ENCODE measurements around the gene ZDHHC22. TPM values are rescaled to one million over a fixed set of nuclear protein-coding genes. Genes with fewer than 3 reads are reported as not detected.

Gene ZDHHC22
- total RNA-seq, 2 donors from 2014 or later = not detected

DNA sequence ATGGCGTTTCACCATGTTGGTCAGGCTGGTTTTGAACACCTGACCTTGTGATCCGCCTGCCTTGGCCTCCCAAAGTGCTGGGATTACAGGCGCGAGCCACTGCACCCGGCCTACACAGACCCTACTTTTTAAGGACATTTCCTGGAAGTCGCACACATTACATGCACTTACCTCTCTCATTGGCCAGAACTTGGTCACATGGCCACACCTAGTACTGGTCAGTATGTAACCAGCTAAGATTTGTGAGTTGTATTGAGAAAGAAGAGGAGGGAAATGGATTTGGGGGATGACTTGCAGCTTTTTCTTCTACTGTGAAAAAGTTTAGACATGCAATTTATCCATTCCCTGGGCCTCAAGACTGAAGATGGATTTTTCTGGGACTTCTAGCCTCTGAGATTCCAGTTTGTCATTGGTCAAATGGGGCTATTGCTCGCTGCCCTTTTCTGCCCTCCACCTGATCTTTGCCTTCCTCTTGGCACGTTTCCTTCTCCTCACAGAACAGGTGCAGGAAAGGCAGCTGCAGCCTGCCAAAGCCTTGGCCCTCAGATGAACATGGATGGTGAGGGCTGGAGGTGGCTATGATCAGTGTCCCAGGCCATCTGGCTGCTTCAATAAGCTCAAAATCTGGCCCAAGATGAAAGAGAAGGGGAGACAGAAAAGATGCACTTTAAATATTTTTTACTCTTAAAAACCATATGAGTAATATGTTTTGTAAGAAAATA lies 7.1 kb upstream of the ZDHHC22 start:
- DNase-seq (ENCODE audit: low spot score) = no peak
- H3K9me3 Mint-ChIP-seq = no peaks in the 10 kb centered on the region
- no peak overlapping the region for H3K4me3 Mint-ChIP-seq
- no peak for ATAC-seq
- no peak overlapping the region for H3K27ac Mint-ChIP-seq
- no peaks in the 10 kb centered on the region for H3K4me1 Mint-ChIP-seq (ENCODE audit: low read depth in 2 of 2)
- no peaks in the 10 kb centered on the region for H3K36me3 Mint-ChIP-seq
- H3K27me3 Mint-ChIP-seq = peaks cover 30 to 60% of the 10 kb centered on the region in 2 donors

DNA sequence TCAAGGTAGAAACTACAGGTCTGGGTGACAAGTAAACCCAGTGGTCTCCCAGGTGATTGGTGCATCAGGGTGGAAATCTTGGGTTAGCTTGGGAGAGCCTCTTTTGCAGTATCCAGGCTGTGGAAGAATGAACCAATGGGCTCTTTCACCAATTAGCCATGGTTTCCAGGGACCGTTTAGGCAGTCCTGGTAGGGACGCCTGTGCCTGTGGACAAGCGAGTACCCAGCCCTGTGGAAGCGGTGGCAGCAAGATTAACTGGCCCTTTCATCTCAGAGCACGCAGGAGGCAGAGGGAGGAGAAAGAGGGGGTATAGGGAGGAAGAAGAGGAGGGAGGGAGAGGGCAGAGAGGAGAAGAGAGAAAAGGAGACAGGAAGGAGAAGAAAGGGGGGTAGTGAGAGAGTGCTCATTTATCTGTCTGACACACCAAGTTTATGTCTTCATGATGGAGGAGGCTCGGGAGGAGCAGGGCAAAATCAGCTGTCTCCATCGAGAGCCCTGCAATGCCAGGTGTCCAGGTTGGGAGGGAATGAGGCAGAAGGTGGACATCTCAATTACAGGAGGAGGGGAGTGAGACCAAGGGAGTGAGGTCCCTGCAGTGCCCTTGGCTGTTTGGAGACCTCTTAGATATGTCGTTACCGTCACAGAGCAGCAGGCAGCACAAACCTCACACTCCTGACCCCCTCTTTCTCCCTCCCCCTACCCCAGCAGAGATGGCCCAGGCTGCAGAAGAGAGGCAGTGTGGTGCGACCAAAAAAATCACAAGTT lies 4.6 kb upstream of the ZDHHC22 start:
- Mint-ChIP-seq H3K27me3 (peaks cover 41 to 67% of the 10 kb centered on the region in 2 donors), H3K4me1 (ENCODE audit: low read depth in 2 of 2) (no peaks in the 10 kb centered on the region), H3K4me3 (no peak overlapping the region), H3K36me3 (no peaks in the 10 kb centered on the region), H3K27ac (no peak overlapping the region), H3K9me3 (no peaks in the 10 kb centered on the region)
- DNase-seq (ENCODE audit: low spot score) (peak; percentile 40), ATAC-seq (peak in 1 of 2 donors; percentile 54)

DNA sequence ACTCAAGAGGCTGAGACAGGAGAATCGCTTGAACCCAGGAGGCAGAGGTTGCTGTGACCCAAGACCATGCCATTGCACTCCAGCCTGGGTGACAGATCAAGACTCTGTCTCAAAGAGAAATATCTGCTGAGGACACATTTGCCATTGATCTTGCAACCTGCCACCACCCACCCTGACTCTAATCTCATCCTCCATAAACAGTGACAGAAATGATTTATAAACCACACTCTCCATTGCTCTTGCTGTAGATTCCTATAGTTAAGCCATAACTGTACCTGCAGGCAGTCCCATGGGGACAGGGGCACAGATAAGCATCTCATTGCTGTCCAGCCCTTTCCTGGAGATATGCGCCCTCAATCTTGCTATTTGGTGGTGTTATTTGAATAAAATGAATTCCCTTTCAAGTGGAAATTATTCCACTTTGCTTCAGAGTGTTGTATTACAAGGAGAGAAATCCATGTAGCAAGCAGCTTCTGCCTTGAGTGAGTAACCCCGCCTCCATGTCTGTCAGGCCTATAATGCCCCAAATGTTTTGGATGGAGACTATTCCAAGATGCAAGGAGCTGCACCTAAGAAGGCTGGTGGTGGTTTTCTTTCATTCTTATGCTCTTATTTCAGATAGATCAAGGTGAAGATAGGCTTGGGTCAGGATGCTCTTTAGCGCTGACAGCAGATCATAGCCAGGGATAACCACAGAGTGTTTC lies 3.0 kb upstream of the ZDHHC22 start:
- H3K4me1 Mint-ChIP-seq (ENCODE audit: low read depth in 2 of 2) = peaks cover 0 to 2% of the 10 kb centered on the region in 2 donors
- peaks cover 45 to 66% of the 10 kb centered on the region in 2 donors for H3K27me3 Mint-ChIP-seq
- H3K4me3 Mint-ChIP-seq = no peak overlapping the region
- no peaks in the 10 kb centered on the region for H3K9me3 Mint-ChIP-seq
- no peak overlapping the region for H3K27ac Mint-ChIP-seq
- H3K36me3 Mint-ChIP-seq = no peaks in the 10 kb centered on the region
- DNase-seq (ENCODE audit: low spot score) (no peak), ATAC-seq (no peak)

DNA sequence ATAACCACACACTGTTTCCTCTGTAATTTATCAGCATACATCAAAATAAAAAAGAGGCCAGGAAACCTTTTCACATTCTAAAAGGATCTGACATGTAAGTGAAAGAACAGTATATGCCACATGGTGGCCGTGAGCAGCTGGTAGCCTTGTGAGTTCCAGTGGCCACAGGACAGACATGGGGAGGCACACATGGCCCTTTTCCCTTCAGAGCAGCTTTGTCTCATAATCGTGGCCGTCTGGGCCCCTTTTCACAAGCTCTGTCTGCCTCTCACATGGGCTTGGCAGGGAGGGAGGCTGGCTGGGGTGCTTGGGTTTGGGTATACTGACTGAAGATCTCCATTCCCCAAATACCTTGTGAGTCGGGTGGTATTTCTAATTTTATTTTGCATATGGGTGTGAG lies 1.5 kb upstream of the ZDHHC22 start:
- DNase-seq (ENCODE audit: low spot score) (no peak), ATAC-seq (no peak)
- Mint-ChIP-seq H3K4me3 (no peak overlapping the region), H3K9me3 (no peaks in the 10 kb centered on the region), H3K27me3 (peaks cover 53 to 67% of the 10 kb centered on the region in 2 donors), H3K36me3 (no peaks in the 10 kb centered on the region), H3K4me1 (ENCODE audit: low read depth in 2 of 2) (peaks cover 4 to 8% of the 10 kb centered on the region in 2 donors), H3K27ac (no peak overlapping the region)

DNA sequence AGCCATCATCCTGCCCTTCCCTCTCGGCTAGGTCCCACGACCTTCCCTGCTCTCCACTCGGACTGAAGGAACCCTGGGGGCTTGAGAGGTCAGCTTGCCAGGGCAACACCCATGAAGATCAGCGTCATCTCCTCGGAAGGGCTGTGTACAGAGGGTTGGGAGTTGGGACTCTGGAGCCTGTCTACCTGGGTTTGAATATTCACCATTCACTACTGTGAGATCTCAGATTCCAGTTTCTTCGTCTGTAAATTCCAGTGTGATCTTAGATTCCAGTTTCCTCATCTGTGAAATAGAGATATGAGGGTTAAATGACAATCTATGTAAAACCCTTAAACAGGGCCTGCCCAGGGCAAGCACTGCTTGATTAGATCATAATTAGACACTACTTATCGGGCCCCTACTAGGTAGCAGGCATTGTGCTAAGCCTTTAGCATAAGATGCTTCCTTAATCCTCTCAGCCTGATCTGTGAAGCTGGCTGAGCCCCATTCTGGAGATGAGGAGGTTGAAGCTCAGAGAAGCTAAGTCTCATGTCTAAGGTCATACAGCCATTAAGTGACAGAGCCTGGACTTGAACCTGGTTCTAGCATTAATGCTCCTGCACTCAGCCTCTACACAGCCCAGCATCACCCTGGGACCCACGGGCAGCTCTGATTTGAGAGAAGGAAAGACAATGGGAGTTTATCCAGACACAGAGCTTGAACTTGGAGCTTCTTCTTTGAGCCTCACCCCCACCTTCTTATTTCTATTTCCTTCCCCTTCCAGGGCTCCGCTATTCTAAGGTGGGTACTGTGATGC lies 612 bp upstream of the ZDHHC22 start:
- Mint-ChIP-seq H3K27ac (no peak overlapping the region), H3K9me3 (no peaks in the 10 kb centered on the region), H3K4me1 (ENCODE audit: low read depth in 2 of 2) (peaks cover 4 to 8% of the 10 kb centered on the region in 2 donors), H3K4me3 (no peak overlapping the region), H3K36me3 (no peaks in the 10 kb centered on the region), H3K27me3 (peaks cover 58 to 65% of the 10 kb centered on the region in 2 donors)
- ATAC-seq (no peak), DNase-seq (ENCODE audit: low spot score) (peak; percentile 45)

DNA sequence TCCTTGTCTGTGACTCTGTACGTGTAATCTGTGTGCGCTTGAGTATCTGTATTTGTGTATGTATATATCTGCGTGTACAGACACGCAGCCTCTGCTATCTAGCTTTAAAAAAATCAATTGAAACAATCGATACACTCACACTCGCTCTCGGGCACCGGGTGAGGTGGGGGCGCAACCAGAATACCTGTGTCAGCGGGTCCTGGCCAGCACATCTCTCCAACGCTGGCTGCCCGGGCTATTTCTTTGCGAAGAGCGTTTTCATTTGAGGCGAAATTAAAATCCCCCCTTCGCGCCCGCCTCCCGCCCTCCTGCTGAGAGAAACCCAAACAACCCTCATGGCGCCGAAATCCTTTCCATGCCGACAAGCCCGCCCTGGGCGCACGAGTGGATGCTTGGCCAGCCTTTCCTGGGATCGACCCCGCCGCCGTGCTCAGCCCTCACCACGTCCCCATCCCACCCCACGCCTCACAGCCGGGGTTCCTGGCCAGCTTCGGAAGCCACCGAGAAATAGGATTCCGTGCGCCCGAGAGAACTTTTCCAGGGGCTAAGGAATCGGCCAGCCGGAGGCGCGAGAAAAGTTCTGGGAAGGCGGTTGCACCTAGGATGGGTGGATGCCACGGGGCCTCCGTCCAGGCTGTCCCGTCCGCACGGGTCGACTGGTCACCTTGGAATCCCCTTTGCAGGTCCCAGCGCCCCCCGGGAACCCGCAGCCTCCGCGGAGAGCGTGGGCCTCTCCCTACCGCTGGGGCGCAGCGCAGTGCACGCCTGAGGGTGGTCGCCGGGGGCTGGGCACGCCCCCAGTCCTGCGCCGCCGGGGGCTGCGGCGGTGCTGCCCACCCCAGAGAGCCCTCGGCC lies 1.0 kb downstream of the ZDHHC22 start:
- H3K4me3 Mint-ChIP-seq = no peak overlapping the region
- ATAC-seq = peak; percentile 2 to 3
- peaks cover 49 to 56% of the 10 kb centered on the region in 2 donors for H3K27me3 Mint-ChIP-seq

DNA sequence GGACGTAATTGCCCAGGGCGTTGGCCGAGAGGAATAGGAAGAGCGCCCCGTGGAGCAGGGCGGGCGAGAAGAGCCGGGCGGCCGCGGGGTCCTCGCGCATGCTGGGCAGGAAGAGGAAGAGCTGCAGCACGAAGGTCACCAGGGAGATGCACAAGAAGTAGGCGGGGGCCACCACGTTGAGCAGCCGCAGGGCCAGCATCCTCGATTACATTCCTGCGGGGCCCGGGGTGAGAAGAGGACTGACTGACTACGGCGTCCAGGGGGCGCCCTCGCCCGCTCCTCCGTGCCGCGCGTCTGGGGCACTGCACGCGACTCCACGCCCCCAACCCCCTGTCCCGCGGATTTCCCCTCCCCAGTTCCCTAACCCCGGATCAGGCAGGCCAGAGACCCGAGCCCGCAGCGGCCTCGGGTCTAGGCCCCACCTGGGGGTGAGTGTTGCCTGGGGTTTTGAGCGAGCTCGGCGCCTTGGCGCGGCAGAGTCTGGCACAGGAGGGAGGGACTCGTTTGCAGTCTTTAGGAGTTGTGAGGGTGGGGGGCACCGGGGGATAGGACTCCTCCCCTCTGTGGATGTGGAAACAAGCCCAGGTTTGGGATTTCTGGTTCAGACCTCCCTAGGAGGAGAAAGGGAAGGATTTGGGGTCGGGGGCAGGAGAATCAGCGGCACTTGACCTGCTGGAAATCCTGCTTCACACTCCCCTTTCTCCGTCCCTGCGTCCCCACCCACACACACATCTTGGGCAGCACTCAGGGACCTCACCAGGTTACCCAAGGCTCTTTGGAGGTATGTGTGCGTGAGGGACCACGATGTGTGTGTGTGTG lies 1.8 kb downstream of the ZDHHC22 start:
- Mint-ChIP-seq H3K27ac (no peak overlapping the region), H3K4me1 (ENCODE audit: low read depth in 2 of 2) (peaks cover 4 to 8% of the 10 kb centered on the region in 2 donors), H3K4me3 (peak overlapping the region; percentile 17), H3K27me3 (peaks cover 42 to 57% of the 10 kb centered on the region in 2 donors), H3K9me3 (no peaks in the 10 kb centered on the region), H3K36me3 (no peaks in the 10 kb centered on the region)
- DNase-seq (ENCODE audit: low spot score) (no peak), ATAC-seq (peak; percentile 57 to 68)

More for the DNA sequence above, 1.0 kb downstream of the ZDHHC22 start:
- H3K27ac Mint-ChIP-seq = no peak overlapping the region
- peak; percentile 46 for DNase-seq (ENCODE audit: low spot score)
- H3K4me1 Mint-ChIP-seq (ENCODE audit: low read depth in 2 of 2) = peaks cover 4 to 8% of the 10 kb centered on the region in 2 donors
- H3K36me3 Mint-ChIP-seq = no peaks in the 10 kb centered on the region
- H3K9me3 Mint-ChIP-seq = no peaks in the 10 kb centered on the region

DNA sequence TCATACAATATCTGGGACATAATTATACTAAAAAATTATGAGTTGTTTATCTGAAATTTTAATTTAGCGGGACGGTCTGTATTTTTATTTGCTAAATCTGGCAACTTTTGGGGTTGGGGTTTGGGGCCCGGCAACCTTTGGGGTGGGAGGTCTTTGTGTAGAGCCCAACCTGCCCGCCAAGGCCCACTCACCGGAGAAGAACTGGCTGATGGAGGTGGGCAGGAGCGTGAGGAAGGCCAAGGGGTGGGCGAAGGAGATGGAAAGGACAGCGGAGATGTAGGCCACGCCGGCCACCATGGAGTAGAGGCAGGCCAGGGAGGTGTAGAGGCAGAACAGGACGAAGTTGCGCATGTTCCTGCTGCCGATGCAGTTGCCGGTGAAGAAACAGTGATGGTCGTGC lies 2.6 kb downstream of the ZDHHC22 start:
- no peak overlapping the region for H3K27ac Mint-ChIP-seq
- H3K36me3 Mint-ChIP-seq = no peaks in the 10 kb centered on the region
- no peaks in the 10 kb centered on the region for H3K9me3 Mint-ChIP-seq
- H3K4me3 Mint-ChIP-seq = peak overlapping the region; percentile 17
- DNase-seq (ENCODE audit: low spot score) = no peak
- peaks cover 4 to 8% of the 10 kb centered on the region in 2 donors for H3K4me1 Mint-ChIP-seq (ENCODE audit: low read depth in 2 of 2)
- ATAC-seq = peak in 1 of 2 donors; percentile 12
- H3K27me3 Mint-ChIP-seq = peaks cover 38 to 54% of the 10 kb centered on the region in 2 donors

DNA sequence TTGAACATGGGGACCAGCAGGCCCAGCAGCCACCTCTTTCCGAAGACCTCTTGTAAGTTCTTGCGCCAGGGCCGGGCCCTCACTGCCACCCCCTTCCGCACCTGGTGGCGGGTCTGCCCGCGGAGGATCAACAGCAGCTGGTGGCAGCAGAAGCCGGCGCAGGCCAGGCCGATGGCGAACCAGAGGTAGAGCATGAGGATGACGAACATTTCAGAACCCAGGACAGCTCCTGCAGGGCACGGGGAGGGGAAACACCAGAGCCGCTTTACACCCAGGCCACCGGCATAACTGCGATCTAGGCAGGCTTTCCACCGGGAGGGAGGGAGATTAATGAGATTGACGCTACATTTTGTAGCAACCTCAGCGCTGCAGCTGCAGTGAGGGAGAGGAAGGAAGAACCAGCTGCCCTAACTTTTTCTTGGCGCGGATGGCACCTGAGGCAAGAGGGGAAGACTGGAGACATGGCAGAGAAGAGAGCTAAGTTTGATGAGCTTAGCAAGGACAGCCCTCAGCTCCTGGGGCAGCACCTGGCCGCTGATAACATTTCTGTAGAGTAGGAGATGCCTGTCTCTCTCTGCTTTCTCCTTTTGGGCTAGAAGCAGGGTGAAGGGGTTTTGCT lies 7.8 kb downstream of the ZDHHC22 start:
- H3K4me1 Mint-ChIP-seq (ENCODE audit: low read depth in 2 of 2) = peaks cover 3 to 4% of the 10 kb centered on the region in 2 donors
- H3K27me3 Mint-ChIP-seq = peaks cover 36 to 55% of the 10 kb centered on the region in 2 donors
- peak; percentile 65 for DNase-seq (ENCODE audit: low spot score)
- H3K9me3 Mint-ChIP-seq = no peaks in the 10 kb centered on the region
- H3K36me3 Mint-ChIP-seq = no peaks in the 10 kb centered on the region
- H3K4me3 Mint-ChIP-seq = no peak overlapping the region
- H3K27ac Mint-ChIP-seq = no peak overlapping the region
- no peak for ATAC-seq

DNA sequence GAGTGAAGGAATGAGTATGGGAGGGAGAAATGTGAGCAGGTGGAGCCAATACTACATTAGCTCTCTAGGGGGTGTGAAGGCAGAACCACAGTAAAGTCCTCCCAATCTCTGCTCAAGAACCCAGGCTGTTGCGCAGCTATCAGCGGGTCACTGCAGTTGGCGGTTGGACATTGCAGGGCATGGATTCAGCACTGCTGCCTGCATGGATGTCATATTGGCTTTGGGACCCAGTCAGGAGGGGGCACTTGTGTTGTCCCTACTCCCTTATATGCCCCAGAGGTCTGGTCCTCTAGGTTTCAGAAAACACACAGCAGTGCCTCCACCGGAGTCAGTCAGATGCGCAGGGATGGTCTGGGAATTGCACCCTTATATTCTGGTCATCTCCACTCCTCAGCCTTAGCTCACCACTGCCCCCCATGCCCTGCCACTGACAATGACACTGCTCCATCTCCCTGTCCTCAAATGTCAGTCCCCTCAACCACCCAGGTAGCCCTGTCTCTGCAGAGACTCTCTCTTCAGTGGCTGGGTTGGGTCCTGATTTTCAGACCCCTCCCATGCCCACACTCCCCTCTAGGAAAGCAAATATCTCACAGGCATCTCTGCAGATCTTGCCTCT lies 9.6 kb downstream of the ZDHHC22 start:
- H3K4me1 Mint-ChIP-seq (ENCODE audit: low read depth in 2 of 2) = peaks cover 3 to 4% of the 10 kb centered on the region in 2 donors
- ATAC-seq (no peak), DNase-seq (ENCODE audit: low spot score) (no peak)
- H3K27ac Mint-ChIP-seq = no peak overlapping the region
- no peaks in the 10 kb centered on the region for H3K36me3 Mint-ChIP-seq
- peaks cover 38 to 52% of the 10 kb centered on the region in 2 donors for H3K27me3 Mint-ChIP-seq
- H3K4me3 Mint-ChIP-seq = no peak overlapping the region
- no peaks in the 10 kb centered on the region for H3K9me3 Mint-ChIP-seq

DNA sequence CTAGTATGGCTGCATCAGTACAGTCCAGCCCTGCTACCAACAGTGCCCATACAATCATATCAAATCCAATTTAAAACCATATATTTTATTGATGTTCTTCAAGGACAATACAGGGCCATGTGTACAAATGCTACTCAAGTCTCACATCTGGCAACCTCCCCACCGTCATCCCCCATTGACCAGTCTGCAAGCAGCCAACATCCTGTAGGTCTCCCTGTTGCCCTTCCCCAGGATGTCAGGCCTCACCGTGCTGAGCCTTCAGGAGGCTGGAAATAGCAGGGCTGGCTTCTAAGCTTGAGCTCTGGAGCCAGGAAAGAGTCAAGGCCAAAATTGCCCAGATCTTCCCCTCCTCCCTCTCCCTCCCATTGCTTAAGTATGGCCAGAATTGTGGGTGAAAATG lies 10.4 kb downstream of the ZDHHC22 start:
- H3K4me1 Mint-ChIP-seq (ENCODE audit: low read depth in 2 of 2) = peaks cover 3 to 4% of the 10 kb centered on the region in 2 donors
- no peaks in the 10 kb centered on the region for H3K36me3 Mint-ChIP-seq
- ATAC-seq (no peak), DNase-seq (ENCODE audit: low spot score) (no peak)
- H3K27ac Mint-ChIP-seq = no peak overlapping the region
- H3K27me3 Mint-ChIP-seq = peaks cover 42 to 46% of the 10 kb centered on the region in 2 donors
- H3K4me3 Mint-ChIP-seq = no peak overlapping the region
- H3K9me3 Mint-ChIP-seq = no peaks in the 10 kb centered on the region

Measured in natural killer cell treated with Interleukin-12 subunit alpha and Interleukin-12 subunit beta and Interleukin-15 and Interleukin-18, amount 100 ng/mL, for 72 hours (primary cell).